ENCODE data around the gene PRSS2. TPM values are rescaled to one million over a fixed set of nuclear protein-coding genes. Genes with fewer than 3 reads are reported as not detected.
"Not testable (repeated sequence)": the region's sequence is repeated elsewhere in the genome, so short reads cannot be mapped to it uniquely, and the experiment has no call there.

PRSS2 gene
- total RNA-seq, 1 experiment from 2014 or later: not detected

DNA sequence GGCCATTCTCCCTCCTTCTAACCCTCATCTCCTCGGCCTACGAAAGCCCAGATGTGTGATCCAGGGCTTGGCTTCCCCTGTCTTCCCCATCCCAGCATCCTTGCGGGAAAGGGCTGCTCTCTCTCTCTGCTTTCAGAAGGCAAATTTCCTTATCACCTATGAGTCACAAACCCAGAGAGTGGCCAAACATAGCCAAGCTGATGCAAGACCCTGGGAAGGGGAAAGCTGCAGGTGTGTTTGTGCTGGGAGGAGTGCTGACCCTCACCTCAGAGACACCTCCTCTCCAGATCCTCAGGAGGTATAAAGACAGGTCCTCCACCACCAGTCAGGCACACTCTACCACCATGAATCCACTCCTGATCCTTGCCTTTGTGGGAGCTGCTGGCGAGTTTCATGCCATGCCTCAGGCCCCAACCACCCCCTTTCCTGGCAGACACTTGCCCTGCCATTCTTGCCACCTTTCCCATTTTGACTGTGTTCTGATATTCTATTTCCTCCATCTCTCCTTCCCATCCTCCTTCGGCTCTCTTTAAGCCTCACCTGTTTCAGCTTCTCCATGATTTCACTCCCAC, 10.6 kb upstream of the PRSS2 start:
- Histone ChIP-seq H3K27ac (ENCODE audit: low read depth, low read length, poor library complexity, severe bottlenecking) (no peak overlapping the region), H3K27me3 (replicated peaks; ENCODE audit: insufficient read depth, low read depth, low read length, poor library complexity) (no peaks in the 10 kb centered on the region), H3K36me3 (ENCODE audit: insufficient read depth, low read length, poor library complexity, severe bottlenecking) (no peaks in the 10 kb centered on the region), H3K4me3 (ENCODE audit: low read depth, low read length, poor library complexity, severe bottlenecking) (no peak overlapping the region), H3K4me1 (ENCODE audit: insufficient read depth, low read length, poor library complexity, severe bottlenecking) (no peaks in the 10 kb centered on the region), H3K9me3 (ENCODE audit: low read depth, low read length, poor library complexity, severe bottlenecking) (no peaks in the 10 kb centered on the region)
- ChIA-PET POLR2A (ENCODE audit: low non-redundant PET) (no interaction called here), CTCF (no interaction called here)
- no TSS peak for BruUV-seq (replicated peaks)
- no peak for DNase-seq (ENCODE audit: low spot score)
- intact Hi-C loops (cut with micrococcal nuclease; ENCODE audit: unreplicated experiment): no loop called here
- TF ChIP-seq EZH2 (IDR thresholded peaks at IDR 0.05; ENCODE audit: borderline replicate concordance, low read depth, low read length, poor library complexity, severe bottlenecking): no peak
- TF ChIP-seq, protein P1, sequence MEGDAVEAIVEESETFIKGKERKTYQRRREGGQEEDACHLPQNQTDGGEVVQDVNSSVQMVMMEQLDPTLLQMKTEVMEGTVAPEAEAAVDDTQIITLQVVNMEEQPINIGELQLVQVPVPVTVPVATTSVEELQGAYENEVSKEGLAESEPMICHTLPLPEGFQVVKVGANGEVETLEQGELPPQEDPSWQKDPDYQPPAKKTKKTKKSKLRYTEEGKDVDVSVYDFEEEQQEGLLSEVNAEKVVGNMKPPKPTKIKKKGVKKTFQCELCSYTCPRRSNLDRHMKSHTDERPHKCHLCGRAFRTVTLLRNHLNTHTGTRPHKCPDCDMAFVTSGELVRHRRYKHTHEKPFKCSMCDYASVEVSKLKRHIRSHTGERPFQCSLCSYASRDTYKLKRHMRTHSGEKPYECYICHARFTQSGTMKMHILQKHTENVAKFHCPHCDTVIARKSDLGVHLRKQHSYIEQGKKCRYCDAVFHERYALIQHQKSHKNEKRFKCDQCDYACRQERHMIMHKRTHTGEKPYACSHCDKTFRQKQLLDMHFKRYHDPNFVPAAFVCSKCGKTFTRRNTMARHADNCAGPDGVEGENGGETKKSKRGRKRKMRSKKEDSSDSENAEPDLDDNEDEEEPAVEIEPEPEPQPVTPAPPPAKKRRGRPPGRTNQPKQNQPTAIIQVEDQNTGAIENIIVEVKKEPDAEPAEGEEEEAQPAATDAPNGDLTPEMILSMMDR (conservative IDR thresholded peaks at IDR 0.05; ENCODE audit: low read depth, low read length): no peak

DNA sequence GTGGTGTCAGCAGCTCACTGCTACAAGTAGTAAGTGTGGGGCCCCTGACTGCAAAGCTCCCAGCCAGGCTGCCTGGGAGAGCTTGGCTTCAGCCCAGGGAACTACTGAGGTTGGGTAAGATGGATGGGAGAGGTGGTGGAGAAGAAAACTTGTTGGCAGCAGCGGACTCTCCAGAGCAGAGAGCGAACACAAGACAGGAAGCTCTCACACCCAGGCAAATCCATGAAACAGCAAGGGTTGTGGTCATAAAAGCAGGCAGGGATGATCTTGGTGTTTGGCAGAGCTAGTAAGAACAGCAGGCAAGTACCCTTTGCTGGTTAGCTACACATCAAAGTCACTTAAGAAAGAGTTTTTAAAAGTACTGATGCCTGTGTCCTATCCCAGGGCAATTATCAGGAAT, 9.2 kb upstream of the PRSS2 start:
- BruUV-seq (replicated peaks); CTCF ChIA-PET; POLR2A ChIA-PET (ENCODE audit: low non-redundant PET); H3K27me3 ChIP-seq (replicated peaks; ENCODE audit: insufficient read depth, low read depth, low read length, poor library complexity); H3K4me1 ChIP-seq (ENCODE audit: insufficient read depth, low read length, poor library complexity, severe bottlenecking); H3K36me3 ChIP-seq (ENCODE audit: insufficient read depth, low read length, poor library complexity, severe bottlenecking); H3K4me3 ChIP-seq (ENCODE audit: low read depth, low read length, poor library complexity, severe bottlenecking); DNase-seq (ENCODE audit: low spot score); H3K9me3 ChIP-seq (ENCODE audit: low read depth, low read length, poor library complexity, severe bottlenecking); intact Hi-C loops (cut with micrococcal nuclease; ENCODE audit: unreplicated experiment); H3K27ac ChIP-seq (ENCODE audit: low read depth, low read length, poor library complexity, severe bottlenecking): not testable (repeated sequence)

DNA sequence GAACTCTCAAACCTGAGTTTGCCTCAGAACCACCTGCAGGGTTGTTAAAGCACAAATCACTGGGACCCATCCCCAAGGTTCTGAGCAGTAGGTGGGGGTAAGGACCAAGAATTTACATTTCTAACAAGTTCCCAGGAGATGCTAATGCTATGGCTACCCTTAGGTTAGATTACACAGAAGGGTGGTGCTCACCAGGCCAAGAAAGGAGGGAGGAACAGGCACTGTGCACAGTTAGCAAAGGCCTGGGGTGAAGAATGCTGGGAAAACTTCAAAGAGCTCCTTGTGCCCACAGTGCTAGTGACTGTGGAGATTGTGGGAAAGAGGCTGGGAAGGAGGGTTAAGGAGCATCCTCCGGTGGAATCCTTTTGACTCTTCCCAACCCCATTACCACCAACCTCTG, 8.7 kb upstream of the PRSS2 start:
- ChIA-PET CTCF (no interaction called here), POLR2A (ENCODE audit: low non-redundant PET) (no interaction called here)
- Histone ChIP-seq H3K27ac (ENCODE audit: low read depth, low read length, poor library complexity, severe bottlenecking) (no peak overlapping the region), H3K9me3 (ENCODE audit: low read depth, low read length, poor library complexity, severe bottlenecking) (no peaks in the 10 kb centered on the region), H3K27me3 (replicated peaks; ENCODE audit: insufficient read depth, low read depth, low read length, poor library complexity) (no peaks in the 10 kb centered on the region), H3K36me3 (ENCODE audit: insufficient read depth, low read length, poor library complexity, severe bottlenecking) (no peaks in the 10 kb centered on the region), H3K4me3 (ENCODE audit: low read depth, low read length, poor library complexity, severe bottlenecking) (no peak overlapping the region), H3K4me1 (ENCODE audit: insufficient read depth, low read length, poor library complexity, severe bottlenecking) (no peaks in the 10 kb centered on the region)
- intact Hi-C loops (cut with micrococcal nuclease; ENCODE audit: unreplicated experiment): no loop called here
- DNase-seq (ENCODE audit: low spot score): no peak
- TF ChIP-seq, protein P1 (conservative IDR thresholded peaks at IDR 0.05; ENCODE audit: low read depth, low read length): no peak
- TF ChIP-seq EZH2 (IDR thresholded peaks at IDR 0.05; ENCODE audit: borderline replicate concordance, low read depth, low read length, poor library complexity, severe bottlenecking): no peak
- no TSS peak for BruUV-seq (replicated peaks)

DNA sequence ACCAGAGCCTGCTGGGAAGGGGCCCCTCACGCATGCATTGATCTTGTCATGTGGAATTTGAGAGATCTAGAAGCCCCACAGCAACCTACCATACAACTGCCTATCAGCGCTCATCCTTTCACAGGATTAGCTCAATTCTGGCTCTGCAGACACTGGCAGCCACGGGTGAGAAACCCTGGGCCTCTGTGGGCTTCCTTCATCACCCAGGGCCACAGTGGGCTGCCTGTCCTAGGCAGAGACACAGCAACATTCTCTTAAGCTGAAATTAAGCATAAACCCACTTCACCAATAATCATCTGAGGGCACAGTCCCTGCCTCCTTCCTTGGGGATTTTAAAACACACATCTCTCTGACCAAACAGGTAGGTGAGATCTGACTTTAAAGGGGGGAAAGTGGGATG, 3.3 kb upstream of the PRSS2 start:
- Histone ChIP-seq H3K9me3 (ENCODE audit: low read depth, low read length, poor library complexity, severe bottlenecking) (no peaks in the 10 kb centered on the region), H3K4me3 (ENCODE audit: low read depth, low read length, poor library complexity, severe bottlenecking) (no peak overlapping the region), H3K36me3 (ENCODE audit: insufficient read depth, low read length, poor library complexity, severe bottlenecking) (no peaks in the 10 kb centered on the region), H3K4me1 (ENCODE audit: insufficient read depth, low read length, poor library complexity, severe bottlenecking) (no peaks in the 10 kb centered on the region), H3K27me3 (replicated peaks; ENCODE audit: insufficient read depth, low read depth, low read length, poor library complexity) (no peaks in the 10 kb centered on the region), H3K27ac (ENCODE audit: low read depth, low read length, poor library complexity, severe bottlenecking) (no peak overlapping the region)
- BruUV-seq (replicated peaks): no TSS peak
- TF ChIP-seq, protein P1 (conservative IDR thresholded peaks at IDR 0.05; ENCODE audit: low read depth, low read length): no peak
- no peak for TF ChIP-seq EZH2 (IDR thresholded peaks at IDR 0.05; ENCODE audit: borderline replicate concordance, low read depth, low read length, poor library complexity, severe bottlenecking)
- CTCF ChIA-PET: no interaction called here
- intact Hi-C loops (cut with micrococcal nuclease; ENCODE audit: unreplicated experiment): no loop called here
- POLR2A ChIA-PET (ENCODE audit: low non-redundant PET): no interaction called here
- no peak for DNase-seq (ENCODE audit: low spot score)
